Testis (tissue), 2 donors: Measurements from ENCODE around the gene RIPOR2.

Experiments
- CTCF ChIP-seq, 3 experiments: fragments of 450-650 bp in 2 of 3; fragments of 200-600 bp in 1 of 3; sonication (generic) in 1 of 3; IDR thresholded peaks; one replicate each; pipeline ENCODE4 v1.5.1; 2016 to 2019; ENCODE audit warnings: antibody characterized with exemption in 3 of 3, mild to moderate bottlenecking in 2 of 3, moderate library complexity in 1 of 3
- POLR2A ChIP-seq: fragments of 450-650 bp; IDR thresholded peaks from one replicate; pipeline ENCODE4 v1.6.1; 2017; ENCODE audit warnings: antibody characterized with exemption, mild to moderate bottlenecking, moderate library complexity

GRCh38 chr6:24927277-24927955, 8.3 kb downstream of the RIPOR2 start:
- TF ChIP-seq CTCF (IDR thresholded peaks at IDR 0.05) (no peak), POLR2A (no peak)
